Panc1 (cell line): ENCODE measurements around the gene MARK4. TPM values are rescaled to one million over a fixed set of nuclear protein-coding genes. Genes with fewer than 3 reads are reported as not detected.

Source experiments
- ATAC-seq: fragments of 200-7000 bp; cut with Tn5 transposase; 2 replicates; pipeline ENCODE4 v1.9.1; 2020; ENCODE audit warnings: mild to moderate bottlenecking, moderate library complexity
- BruUV-seq: library from RNA; stranded (reverse); fragments of 400-500 nt; replicated peaks from 2 replicates; lab custom pipeline; 2021; lab: Mats Ljungman, UMichigan
- CTCF ChIA-PET: fragments of 300-600 bp; sonication (Branson Sonifier 250); formaldehyde crosslinking; loops from one replicate; lab custom pipeline; 2022; ENCODE audit warnings: antibody characterized with exemption; lab: Charles Lee
- POLR2A ChIA-PET: fragments of 300-600 bp; sonication (Branson Sonifier 250); formaldehyde crosslinking; loops from one replicate; lab custom pipeline; 2022; ENCODE audit warnings: antibody characterized with exemption; lab: Charles Lee
- DNase-seq: peaks from one replicate; pipeline ENCODE4 v3.0.0-alpha.2; 2010; ENCODE audit warnings: low read depth, low spot score
- H3K27ac ChIP-seq: 2 replicates; pipeline ENCODE4 v1.5.1; 2011; ENCODE audit warnings: mild to moderate bottlenecking, low read length, inconsistent platforms
- H3K27me3 ChIP-seq: fragments of 200-500 bp; sonication (Bioruptor generic); 2 replicates; pipeline ENCODE4 v1.6.0; 2014; ENCODE audit warnings: low read length, inconsistent platforms; ENCODE audit not compliant: control insufficient read depth, insufficient read depth
- H3K36me3 ChIP-seq: fragments of 200-500 bp; sonication (Bioruptor generic); 2 replicates; pipeline ENCODE4 v1.5.1; 2014; ENCODE audit warnings: inconsistent platforms, mild to moderate bottlenecking, low read length, moderate library complexity; ENCODE audit not compliant: control insufficient read depth, insufficient read depth
- H3K4me1 ChIP-seq: 2 replicates; pipeline ENCODE4 v1.5.1; 2011; ENCODE audit warnings: inconsistent platforms, mild to moderate bottlenecking, low read length, moderate library complexity; ENCODE audit not compliant: control insufficient read depth, insufficient read depth
- H3K4me3 ChIP-seq, 2 experiments: 2 replicates each; pipeline ENCODE4 v1.5.1; 2011 to 2012; ENCODE audit warnings: low read depth in 2 of 2, low read length in 2 of 2, mild to moderate bottlenecking in 2 of 2, inconsistent platforms in 1 of 2, moderate library complexity in 1 of 2
- H3K9me3 ChIP-seq: fragments of 200-500 bp; sonication (Bioruptor generic); 2 replicates; pipeline ENCODE4 v1.5.1; 2014; ENCODE audit warnings: low read depth, mild to moderate bottlenecking, inconsistent platforms, low read length, moderate library complexity; ENCODE audit not compliant: control insufficient read depth, insufficient read depth
- POLR2AphosphoS5 ChIP-seq: IDR thresholded peaks from 2 replicates; pipeline ENCODE4 v1.6.1; 2012; ENCODE audit warnings: mild to moderate bottlenecking, low read depth, low read length, moderate library complexity
- REST ChIP-seq, 2 experiments: IDR thresholded peaks; 2 replicates each; pipeline ENCODE4 v1.6.1; 2011 to 2012; ENCODE audit warnings: low read depth in 2 of 2, control low read depth in 1 of 2, low read length in 1 of 2, mild to moderate bottlenecking in 1 of 2, moderate library complexity in 1 of 2; ENCODE audit not compliant: insufficient read depth in 1 of 2
- SIN3A ChIP-seq: IDR thresholded peaks from 2 replicates; pipeline ENCODE4 v1.6.1; 2012; ENCODE audit warnings: low read depth, mild to moderate bottlenecking, low read length, moderate library complexity, borderline replicate concordance; ENCODE audit not compliant: insufficient read depth
- TCF7L2 ChIP-seq: IDR thresholded peaks from 2 replicates; pipeline ENCODE4 v1.6.1; 2011; ENCODE audit warnings: mild to moderate bottlenecking, low read depth, low read length, inconsistent platforms
- in situ Hi-C: cut with HindIII; loops from 2 replicates; pipeline ENCODE4 v1.10.0; 2016; ENCODE audit warnings: low sequenced_read_pairs, low pct_unique_long_range_greater_than_20kb
- intact Hi-C: fragments of 100-400 bp; cut with micrococcal nuclease; formaldehyde crosslinking; loops from one replicate; pipeline ENCODE4 v1.10.0; 2022; ENCODE audit not compliant: unreplicated experiment
- total RNA-seq: library from RNA; stranded (reverse); gene quantifications from one replicate; pipeline ENCODE4 v1.2.1, GENCODE V29; 2021; ENCODE audit not compliant: unreplicated experiment
- TF ChIP-seq, protein P1 (sequence below): fragments of 450-650 bp; IDR thresholded peaks from 2 replicates; pipeline ENCODE4 v1.5.1; 2017; ENCODE audit warnings: mild to moderate bottlenecking

The MARK4 gene
- total RNA-seq, 1 experiment from 2014 or later, result 21.6 TPM

GRCh38 chr19:45217193-45217956 lies 33.7 kb upstream of the MARK4 start:
- in situ Hi-C loops, result no loop called here
- BruUV-seq, result no TSS peak
- ATAC-seq (no peak), DNase-seq (no peak)
- TF ChIP-seq, protein P1, sequence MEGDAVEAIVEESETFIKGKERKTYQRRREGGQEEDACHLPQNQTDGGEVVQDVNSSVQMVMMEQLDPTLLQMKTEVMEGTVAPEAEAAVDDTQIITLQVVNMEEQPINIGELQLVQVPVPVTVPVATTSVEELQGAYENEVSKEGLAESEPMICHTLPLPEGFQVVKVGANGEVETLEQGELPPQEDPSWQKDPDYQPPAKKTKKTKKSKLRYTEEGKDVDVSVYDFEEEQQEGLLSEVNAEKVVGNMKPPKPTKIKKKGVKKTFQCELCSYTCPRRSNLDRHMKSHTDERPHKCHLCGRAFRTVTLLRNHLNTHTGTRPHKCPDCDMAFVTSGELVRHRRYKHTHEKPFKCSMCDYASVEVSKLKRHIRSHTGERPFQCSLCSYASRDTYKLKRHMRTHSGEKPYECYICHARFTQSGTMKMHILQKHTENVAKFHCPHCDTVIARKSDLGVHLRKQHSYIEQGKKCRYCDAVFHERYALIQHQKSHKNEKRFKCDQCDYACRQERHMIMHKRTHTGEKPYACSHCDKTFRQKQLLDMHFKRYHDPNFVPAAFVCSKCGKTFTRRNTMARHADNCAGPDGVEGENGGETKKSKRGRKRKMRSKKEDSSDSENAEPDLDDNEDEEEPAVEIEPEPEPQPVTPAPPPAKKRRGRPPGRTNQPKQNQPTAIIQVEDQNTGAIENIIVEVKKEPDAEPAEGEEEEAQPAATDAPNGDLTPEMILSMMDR, result no peak
- TF ChIP-seq POLR2AphosphoS5 (no peak), SIN3A (no peak), TCF7L2 (no peak), REST (IDR thresholded peaks at IDR 0.05; ENCODE audit: insufficient read depth in 1 of 2, low read depth in 2 of 2, low read length in 1 of 2) (no peak)
- CTCF ChIA-PET, result interaction anchor here (0.6 kb wide), 1 partner anchor 13 kb away, joined by 6 read pairs; no protein-coding TSS in a partner anchor
- Histone ChIP-seq H3K27ac (no peak overlapping the region), H3K4me1 (no peaks in the 10 kb centered on the region), H3K9me3 (no peaks in the 10 kb centered on the region), H3K27me3 (no peaks in the 10 kb centered on the region), H3K36me3 (no peaks in the 10 kb centered on the region), H3K4me3 (no peak overlapping the region)
- intact Hi-C loops, result no loop called here
- POLR2A ChIA-PET, result interaction anchor here (0.6 kb wide), 1 partner anchor 186 kb away, joined by 3 read pairs; no protein-coding TSS in a partner anchor

GRCh38 chr19:45217957-45218334 lies 33.1 kb upstream of the MARK4 start:
- POLR2A ChIA-PET, result interaction anchor here (0.6 kb wide), 1 partner anchor 187 kb away, joined by 3 read pairs; no protein-coding TSS in a partner anchor
- CTCF ChIA-PET, result no interaction called here
- Histone ChIP-seq H3K27ac (no peak overlapping the region), H3K9me3 (no peaks in the 10 kb centered on the region), H3K27me3 (no peaks in the 10 kb centered on the region), H3K36me3 (no peaks in the 10 kb centered on the region), H3K4me1 (no peaks in the 10 kb centered on the region), H3K4me3 (no peak overlapping the region)
- in situ Hi-C loops (no loop called here), intact Hi-C loops (no loop called here)
- ATAC-seq (no peak), DNase-seq (no peak)
- BruUV-seq, result no TSS peak
- TF ChIP-seq SIN3A (no peak), REST (IDR thresholded peaks at IDR 0.05; ENCODE audit: insufficient read depth in 1 of 2, low read depth in 2 of 2, low read length in 1 of 2) (no peak), POLR2AphosphoS5 (no peak), TCF7L2 (no peak)
- TF ChIP-seq, protein P1, result no peak
